GM21526 (cell line): ENCODE measurements around the gene GPSM3.
"Not testable (repeated sequence)": the region's sequence is repeated elsewhere in the genome, so short reads cannot be mapped to it uniquely, and the experiment has no call there.

ENCODE experiments used
- ATAC-seq: cut with Tn5 transposase; IDR thresholded peaks from one replicate; pipeline ENCODE4 v1.9.1; 2021; ENCODE audit warnings: moderate library complexity; ENCODE audit not compliant: unreplicated experiment, low FRiP score

GPSM3 gene

GRCh38 chr6:32192608-32193039 is at the start of gene GPSM3:
GPSM3 (minus strand) TSS chr6:32192643; CDS start chr6:32192513, 130 bp downstream.
- ATAC-seq: no peak

- no peak for ATAC-seq
These were observed 48.2 kb upstream of the GPSM3 start for GRCh38 chr6:32240686-32241085.

GRCh38 chr6:32239462-32239861 is 47.0 kb upstream of the GPSM3 start:
- ATAC-seq: no peak

- no peak for ATAC-seq
These were observed 42.5 kb upstream of the GPSM3 start for GRCh38 chr6:32234934-32235333.

GRCh38 chr6:32226434-32226833 is 34.0 kb upstream of the GPSM3 start:
- ATAC-seq: no peak

- ATAC-seq: no peak
These were observed 32.3 kb upstream of the GPSM3 start for GRCh38 chr6:32224696-32225095.

- ATAC-seq: no peak
These were observed 31.1 kb upstream of the GPSM3 start, which contains the start of gene NOTCH4 for GRCh38 chr6:32223258-32224235. NOTCH4 (minus strand) TSS chr6:32224067; CDS start chr6:32223928, 139 bp downstream.

- no peak for ATAC-seq
These were observed 30.1 kb upstream of the GPSM3 start for GRCh38 chr6:32222333-32223230.

GRCh38 chr6:32220021-32220420 is 27.6 kb upstream of the GPSM3 start:
- ATAC-seq: no peak

GRCh38 chr6:32218167-32218566 is 25.7 kb upstream of the GPSM3 start:
- no peak for ATAC-seq

GRCh38 chr6:32216998-32217397 is 24.6 kb upstream of the GPSM3 start:
- ATAC-seq: no peak

GRCh38 chr6:32216285-32216684 is 23.8 kb upstream of the GPSM3 start:
- ATAC-seq: no peak

- ATAC-seq: no peak
These were observed 23.2 kb upstream of the GPSM3 start for GRCh38 chr6:32215617-32216016.

GRCh38 chr6:32214126-32214525 is 21.7 kb upstream of the GPSM3 start:
- ATAC-seq: no peak

- ATAC-seq: no peak
These were observed 21.2 kb upstream of the GPSM3 start for GRCh38 chr6:32213649-32214048.

- no peak for ATAC-seq
These were observed 19.8 kb upstream of the GPSM3 start for GRCh38 chr6:32212076-32212760.

- not testable (repeated sequence) for ATAC-seq
These were observed 19.0 kb upstream of the GPSM3 start for GRCh38 chr6:32211432-32211831.

- ATAC-seq: no peak
These were observed 17.8 kb upstream of the GPSM3 start for GRCh38 chr6:32210191-32210601.

- no peak for ATAC-seq
These were observed 16.6 kb upstream of the GPSM3 start for GRCh38 chr6:32208996-32209395.

GRCh38 chr6:32204268-32204715 is 11.8 kb upstream of the GPSM3 start:
- no peak for ATAC-seq
